ENCODE data around the gene WDR72. TPM values are rescaled to one million over a fixed set of nuclear protein-coding genes. Genes with fewer than 3 reads are reported as not detected.

Gene WDR72
- total RNA-seq, 4 donors from 2014 or later, result not detected

GRCh38 chr15:53658827-53659555 lies 100.5 kb downstream of the WDR72 start:
- H3K4me3 ChIP-seq, result no peak overlapping the region
- intact Hi-C loops (cut with DNase I), result no loop called here
- no peak overlapping the region for H3K27ac ChIP-seq (replicated peaks in 1 of 4)
- no peaks in the 10 kb centered on the region for H3K9me3 ChIP-seq
- WGBS, result 37% methylated on average over 10 of the region's 11 CpGs
- DNase-seq (ENCODE audit: extremely low spot score), result no peak
- TF ChIP-seq CTCF (IDR thresholded peaks at IDR 0.05) (no peak), POLR2A (IDR thresholded peaks at IDR 0.05; ENCODE audit: low read depth) (no peak), POLR2AphosphoS5 (IDR thresholded peaks at IDR 0.05) (no peak), EP300 (IDR thresholded peaks at IDR 0.05) (no peak)
- H3K27me3 ChIP-seq, result no peaks in the 10 kb centered on the region
- no peaks in the 10 kb centered on the region for H3K36me3 ChIP-seq
- H3K4me1 ChIP-seq, result no peaks in the 10 kb centered on the region

GRCh38 chr15:53658255-53658654 lies 101.2 kb downstream of the WDR72 start:
- WGBS, result 77% methylated on average over 2 of the region's 2 CpGs

DNA sequence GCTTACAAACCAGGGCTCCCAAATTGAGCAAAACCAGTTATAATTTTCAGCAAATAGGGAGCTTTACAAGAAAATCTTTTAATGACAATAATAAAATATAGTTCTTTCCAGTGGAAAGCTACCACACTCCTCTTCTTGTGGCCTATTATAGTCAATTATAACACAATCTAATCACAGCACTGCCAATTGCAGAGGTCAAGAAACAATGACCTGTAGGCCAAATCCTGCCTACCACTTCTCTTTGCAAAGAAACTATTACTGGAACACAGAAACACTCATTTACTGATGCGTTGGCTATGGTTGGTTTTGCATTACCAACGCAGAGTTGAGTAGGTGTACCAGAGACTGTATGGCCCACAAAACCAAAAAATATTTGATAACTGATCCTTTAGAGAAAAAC lies 110.5 kb downstream of the WDR72 start:
- 92% methylated on average over 2 of the region's 2 CpGs for WGBS
- Histone ChIP-seq H3K27me3 (no peaks in the 10 kb centered on the region), H3K4me1 (no peaks in the 10 kb centered on the region), H3K27ac (replicated peaks in 1 of 4) (no peak overlapping the region), H3K9me3 (no peaks in the 10 kb centered on the region), H3K4me3 (no peak overlapping the region), H3K36me3 (no peaks in the 10 kb centered on the region)
- DNase-seq (ENCODE audit: extremely low spot score), result no peak
- intact Hi-C loops (cut with DNase I), result no loop called here
- TF ChIP-seq POLR2AphosphoS5 (IDR thresholded peaks at IDR 0.05) (no peak), POLR2A (IDR thresholded peaks at IDR 0.05; ENCODE audit: low read depth) (no peak), EP300 (IDR thresholded peaks at IDR 0.05) (no peak), CTCF (IDR thresholded peaks at IDR 0.05) (no peak)

More at GRCh38 chr15:53658255-53658654, 101.2 kb downstream of the WDR72 start:
- H3K9me3 ChIP-seq, result no peaks in the 10 kb centered on the region
- no peak overlapping the region for H3K27ac ChIP-seq (replicated peaks in 1 of 4)
- TF ChIP-seq EP300 (IDR thresholded peaks at IDR 0.05) (no peak), POLR2A (IDR thresholded peaks at IDR 0.05; ENCODE audit: low read depth) (no peak), POLR2AphosphoS5 (IDR thresholded peaks at IDR 0.05) (no peak), CTCF (IDR thresholded peaks at IDR 0.05) (no peak)
- H3K4me3 ChIP-seq, result no peak overlapping the region
- H3K4me1 ChIP-seq, result no peaks in the 10 kb centered on the region
- no peak for DNase-seq (ENCODE audit: extremely low spot score)
- intact Hi-C loops (cut with DNase I), result no loop called here
- H3K27me3 ChIP-seq, result no peaks in the 10 kb centered on the region
- H3K36me3 ChIP-seq, result no peaks in the 10 kb centered on the region

DNA sequence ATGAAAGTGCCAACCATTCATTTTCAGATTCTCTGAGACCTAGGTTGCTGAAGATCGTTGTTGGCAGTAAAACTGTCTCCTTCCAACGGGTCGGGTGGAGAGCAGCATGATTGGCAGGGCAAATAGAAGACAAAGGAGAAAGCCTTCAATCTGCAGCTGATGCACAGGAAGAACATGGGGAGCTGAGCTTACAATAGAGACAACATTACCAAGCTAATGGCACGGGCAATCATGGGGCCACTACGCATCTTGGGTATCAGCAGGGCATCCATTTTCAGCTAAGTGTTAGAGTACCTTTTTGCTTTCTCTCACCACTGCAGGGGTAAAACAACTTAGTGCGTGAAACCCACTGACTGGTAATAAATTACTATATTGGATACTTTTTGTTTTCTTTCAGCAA lies 114.8 kb downstream of the WDR72 start:
- Histone ChIP-seq H3K27me3 (peaks cover 0 to 7% (median 0%) of the 10 kb centered on the region in 4 donors), H3K4me3 (no peak overlapping the region), H3K4me1 (no peaks in the 10 kb centered on the region), H3K9me3 (no peaks in the 10 kb centered on the region), H3K27ac (replicated peaks in 1 of 4) (no peak overlapping the region), H3K36me3 (no peaks in the 10 kb centered on the region)
- DNase-seq (ENCODE audit: extremely low spot score), result no peak
- TF ChIP-seq POLR2A (IDR thresholded peaks at IDR 0.05; ENCODE audit: low read depth) (no peak), EP300 (IDR thresholded peaks at IDR 0.05) (no peak), POLR2AphosphoS5 (IDR thresholded peaks at IDR 0.05) (no peak), CTCF (IDR thresholded peaks at IDR 0.05) (no peak)
- WGBS, result 71% methylated on average over 6 of the region's 6 CpGs
- intact Hi-C loops (cut with DNase I), result no loop called here
